ENCODE measurements around the gene DNAJB8.

DNAJB8 gene

DNA sequence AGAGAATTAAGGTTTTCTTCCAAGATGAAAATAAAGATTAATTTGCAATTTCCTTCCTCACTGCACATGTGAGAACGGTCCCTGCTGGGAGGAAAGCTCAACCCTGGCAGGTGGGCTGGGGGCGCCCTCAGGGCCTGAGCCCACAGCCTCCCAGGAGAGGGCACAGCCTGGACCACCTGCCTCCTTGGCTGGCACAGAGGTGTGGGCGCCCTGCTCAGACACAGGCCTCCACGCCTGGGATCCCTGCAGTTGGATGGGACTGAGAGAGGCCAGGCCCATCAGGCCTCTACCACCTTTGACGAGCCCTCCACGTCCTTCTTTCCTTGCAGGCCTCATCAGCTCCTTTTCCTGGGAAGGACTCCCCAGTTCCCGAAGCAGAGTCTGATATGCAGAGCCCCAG lies 46.4 kb downstream of the DNAJB8 start:
- no peak overlapping the region for H3K27ac ChIP-seq (ENCODE audit: low read length)
- H3K4me3 ChIP-seq (ENCODE audit: low read depth in 1 of 2, low read length in 2 of 2) = no peak overlapping the region
- H3K36me3 ChIP-seq (ENCODE audit: control insufficient read depth in 1 of 2, insufficient read depth in 2 of 2, low read length in 2 of 2) = no peaks in the 10 kb centered on the region
- no peaks in the 10 kb centered on the region for H3K9me3 ChIP-seq (ENCODE audit: control insufficient read depth in 1 of 2, low read length in 2 of 2)
- H3K27me3 ChIP-seq (ENCODE audit: low read depth, low read length) = no peaks in the 10 kb centered on the region
- no peaks in the 10 kb centered on the region for H3K4me1 ChIP-seq (ENCODE audit: control insufficient read depth in 1 of 2, insufficient read depth in 2 of 2, low read length in 2 of 2)

- H3K36me3 ChIP-seq (ENCODE audit: control insufficient read depth in 1 of 2, insufficient read depth in 2 of 2, low read length in 2 of 2) = no peaks in the 10 kb centered on the region
- no peaks in the 10 kb centered on the region for H3K9me3 ChIP-seq (ENCODE audit: control insufficient read depth in 1 of 2, low read length in 2 of 2)
- no peak overlapping the region for H3K27ac ChIP-seq (ENCODE audit: low read length)
- no peaks in the 10 kb centered on the region for H3K27me3 ChIP-seq (ENCODE audit: low read depth, low read length)
- no peak overlapping the region for H3K4me3 ChIP-seq (ENCODE audit: low read depth in 1 of 2, low read length in 2 of 2)
- no peaks in the 10 kb centered on the region for H3K4me1 ChIP-seq (ENCODE audit: control insufficient read depth in 1 of 2, insufficient read depth in 2 of 2, low read length in 2 of 2)
These were observed 47.4 kb downstream of the DNAJB8 start for GRCh38 chr3:128419311-128419710.

DNA sequence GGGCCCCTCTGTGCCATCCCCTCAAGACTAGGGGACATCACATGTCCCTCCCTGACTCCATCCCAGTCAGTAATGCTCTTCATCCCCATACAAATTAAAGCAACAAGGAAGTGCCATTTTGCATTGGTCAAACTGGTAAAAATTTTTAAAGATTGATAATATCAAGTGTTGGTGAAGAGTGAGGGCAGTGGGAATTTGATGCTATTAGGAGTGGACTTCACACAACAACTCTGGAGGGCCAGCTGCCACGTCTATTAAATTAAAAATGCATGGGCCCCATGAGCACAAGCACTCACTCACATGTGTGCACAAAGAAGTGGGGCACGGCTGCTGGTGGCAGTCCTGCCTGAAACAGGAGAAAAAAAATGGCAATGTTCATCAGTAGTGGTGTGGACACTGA lies 47.8 kb downstream of the DNAJB8 start:
- H3K27me3 ChIP-seq (ENCODE audit: low read depth, low read length) = no peaks in the 10 kb centered on the region
- H3K4me3 ChIP-seq (ENCODE audit: low read depth in 1 of 2, low read length in 2 of 2) = no peak overlapping the region
- H3K36me3 ChIP-seq (ENCODE audit: control insufficient read depth in 1 of 2, insufficient read depth in 2 of 2, low read length in 2 of 2) = no peaks in the 10 kb centered on the region
- H3K9me3 ChIP-seq (ENCODE audit: control insufficient read depth in 1 of 2, low read length in 2 of 2) = no peaks in the 10 kb centered on the region
- no peaks in the 10 kb centered on the region for H3K4me1 ChIP-seq (ENCODE audit: control insufficient read depth in 1 of 2, insufficient read depth in 2 of 2, low read length in 2 of 2)
- no peak overlapping the region for H3K27ac ChIP-seq (ENCODE audit: low read length)

GRCh38 chr3:128416578-128417211 lies 50.0 kb downstream of the DNAJB8 start:
- Histone ChIP-seq H3K27ac (ENCODE audit: low read length) (no peak overlapping the region), H3K27me3 (ENCODE audit: low read depth, low read length) (no peaks in the 10 kb centered on the region), H3K9me3 (ENCODE audit: control insufficient read depth in 1 of 2, low read length in 2 of 2) (no peaks in the 10 kb centered on the region), H3K4me1 (ENCODE audit: control insufficient read depth in 1 of 2, insufficient read depth in 2 of 2, low read length in 2 of 2) (no peaks in the 10 kb centered on the region), H3K36me3 (ENCODE audit: control insufficient read depth in 1 of 2, insufficient read depth in 2 of 2, low read length in 2 of 2) (no peaks in the 10 kb centered on the region), H3K4me3 (ENCODE audit: low read depth in 1 of 2, low read length in 2 of 2) (no peak overlapping the region)

DNA sequence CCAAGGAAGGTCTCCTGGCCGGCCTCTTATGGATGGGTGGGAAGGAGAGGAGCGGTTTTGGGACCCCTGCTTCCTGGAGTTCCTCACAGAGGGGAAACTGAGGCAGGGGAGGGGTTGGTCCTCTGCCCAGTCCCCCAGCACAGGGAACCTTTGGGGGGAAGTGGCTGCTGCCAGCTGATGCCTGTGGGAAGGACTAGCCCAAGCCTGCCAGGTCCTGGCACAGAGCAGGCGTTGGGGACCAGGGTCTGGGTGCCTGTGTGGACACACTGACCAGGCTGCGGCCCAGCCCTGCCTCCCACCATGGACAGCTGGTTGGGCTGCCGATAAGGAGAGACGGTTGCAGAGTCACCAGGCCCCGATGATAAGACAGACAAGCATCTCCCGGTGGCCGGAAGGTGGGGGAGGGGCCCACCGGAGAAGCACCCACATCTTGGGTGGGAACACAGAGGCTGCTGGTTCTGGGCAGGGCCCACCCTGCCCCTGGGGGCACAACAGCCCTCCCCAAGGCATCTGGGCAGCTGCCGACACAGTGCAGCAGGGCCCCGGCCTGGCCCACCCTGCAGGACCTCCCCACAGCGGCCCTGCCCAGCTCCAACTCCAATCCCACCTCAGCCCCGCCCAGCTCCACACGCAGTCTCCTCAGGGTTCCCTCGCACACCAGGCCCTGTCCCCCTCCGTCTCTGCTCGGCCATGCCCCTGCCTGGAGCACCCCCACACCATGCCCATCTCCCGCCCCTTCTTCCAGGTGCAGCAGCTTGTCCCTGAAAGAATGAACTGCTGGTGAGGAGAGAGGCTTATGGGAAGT lies 50.7 kb downstream of the DNAJB8 start:
- no peaks in the 10 kb centered on the region for H3K36me3 ChIP-seq (ENCODE audit: control insufficient read depth in 1 of 2, insufficient read depth in 2 of 2, low read length in 2 of 2)
- H3K4me1 ChIP-seq (ENCODE audit: control insufficient read depth in 1 of 2, insufficient read depth in 2 of 2, low read length in 2 of 2) = no peaks in the 10 kb centered on the region
- no peak overlapping the region for H3K27ac ChIP-seq (ENCODE audit: low read length)
- no peaks in the 10 kb centered on the region for H3K27me3 ChIP-seq (ENCODE audit: low read depth, low read length)
- H3K9me3 ChIP-seq (ENCODE audit: control insufficient read depth in 1 of 2, low read length in 2 of 2) = no peaks in the 10 kb centered on the region
- no peak overlapping the region for H3K4me3 ChIP-seq (ENCODE audit: low read depth in 1 of 2, low read length in 2 of 2)

DNA sequence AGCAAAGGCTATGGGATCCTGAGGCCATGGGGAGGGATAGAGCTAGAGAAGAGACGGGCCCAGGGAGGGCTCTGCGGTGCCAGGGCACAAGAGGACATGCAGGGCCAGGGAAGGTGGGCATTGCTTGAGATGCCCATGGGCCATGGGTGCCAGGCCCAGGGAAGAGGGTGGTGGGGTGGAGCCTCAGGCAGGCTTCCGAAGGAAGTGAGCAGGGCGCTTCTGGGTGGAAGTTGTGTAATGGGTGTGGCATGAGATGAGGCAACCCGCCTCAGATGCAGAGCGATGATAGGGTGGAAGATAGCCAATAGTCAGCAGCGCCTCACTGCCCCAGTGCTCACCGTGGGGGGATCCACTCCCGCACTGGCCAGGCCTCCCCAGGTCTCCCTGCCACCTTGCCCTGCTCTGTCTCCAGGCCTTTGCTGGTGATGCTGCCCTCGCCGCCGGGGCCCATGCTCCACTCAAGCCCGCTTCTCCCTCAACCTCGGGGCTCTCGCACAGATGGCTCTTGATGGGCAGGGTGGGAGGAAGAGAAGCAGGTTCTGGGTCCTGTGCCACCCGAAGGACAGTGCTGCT lies 51.4 kb downstream of the DNAJB8 start:
- Histone ChIP-seq H3K9me3 (ENCODE audit: control insufficient read depth in 1 of 2, low read length in 2 of 2) (no peaks in the 10 kb centered on the region), H3K27me3 (ENCODE audit: low read depth, low read length) (no peaks in the 10 kb centered on the region), H3K4me1 (ENCODE audit: control insufficient read depth in 1 of 2, insufficient read depth in 2 of 2, low read length in 2 of 2) (no peaks in the 10 kb centered on the region), H3K4me3 (ENCODE audit: low read depth in 1 of 2, low read length in 2 of 2) (no peak overlapping the region), H3K27ac (ENCODE audit: low read length) (no peak overlapping the region), H3K36me3 (ENCODE audit: control insufficient read depth in 1 of 2, insufficient read depth in 2 of 2, low read length in 2 of 2) (no peaks in the 10 kb centered on the region)

DNA sequence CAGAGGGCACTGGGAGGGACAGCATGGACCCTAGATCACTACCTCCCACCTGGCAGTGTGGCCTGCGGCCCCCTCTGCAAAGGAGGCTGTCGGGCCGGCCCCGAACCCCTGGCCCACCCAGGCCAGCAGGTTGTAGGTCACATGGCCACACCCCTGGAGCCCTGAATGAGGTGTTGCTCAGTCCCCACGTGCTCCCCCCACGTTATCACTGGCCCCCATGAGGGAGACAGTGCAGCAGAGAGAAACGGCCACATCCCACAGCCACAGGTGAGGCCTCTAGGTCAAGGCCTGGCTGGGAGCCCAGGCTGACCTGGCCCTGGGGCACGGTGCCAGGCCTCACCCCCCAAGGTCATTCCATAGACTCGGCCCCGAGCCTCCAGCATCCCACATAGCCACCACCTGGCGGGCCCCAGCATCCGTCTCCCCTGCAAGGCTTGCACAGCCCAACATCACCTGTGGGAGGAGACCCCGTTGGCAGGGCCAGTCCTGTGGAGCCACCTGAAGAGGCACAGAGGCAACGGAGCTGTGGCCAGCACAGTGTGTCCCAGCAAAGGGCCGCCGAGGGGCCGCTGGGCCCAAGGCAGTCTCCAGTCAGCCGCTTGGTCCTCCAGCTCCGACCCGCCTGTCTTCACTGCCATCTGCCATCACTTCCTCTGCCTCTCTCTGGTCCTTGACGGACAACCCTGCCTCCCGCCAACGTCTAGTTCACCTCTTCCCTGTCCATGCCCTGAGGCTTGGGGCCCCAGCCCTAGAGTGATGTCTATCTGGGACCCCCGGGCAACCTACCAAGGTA lies 53.1 kb downstream of the DNAJB8 start:
- Histone ChIP-seq H3K9me3 (ENCODE audit: control insufficient read depth in 1 of 2, low read length in 2 of 2) (no peaks in the 10 kb centered on the region), H3K27ac (ENCODE audit: low read length) (no peak overlapping the region), H3K4me3 (ENCODE audit: low read depth in 1 of 2, low read length in 2 of 2) (no peak overlapping the region), H3K4me1 (ENCODE audit: control insufficient read depth in 1 of 2, insufficient read depth in 2 of 2, low read length in 2 of 2) (no peaks in the 10 kb centered on the region), H3K36me3 (ENCODE audit: control insufficient read depth in 1 of 2, insufficient read depth in 2 of 2, low read length in 2 of 2) (no peaks in the 10 kb centered on the region), H3K27me3 (ENCODE audit: low read depth, low read length) (no peaks in the 10 kb centered on the region)

- no peaks in the 10 kb centered on the region for H3K27me3 ChIP-seq (ENCODE audit: low read depth, low read length)
- H3K36me3 ChIP-seq (ENCODE audit: control insufficient read depth in 1 of 2, insufficient read depth in 2 of 2, low read length in 2 of 2) = no peaks in the 10 kb centered on the region
- no peak overlapping the region for H3K4me3 ChIP-seq (ENCODE audit: low read depth in 1 of 2, low read length in 2 of 2)
- H3K27ac ChIP-seq (ENCODE audit: low read length) = no peak overlapping the region
- no peaks in the 10 kb centered on the region for H3K4me1 ChIP-seq (ENCODE audit: control insufficient read depth in 1 of 2, insufficient read depth in 2 of 2, low read length in 2 of 2)
- H3K9me3 ChIP-seq (ENCODE audit: control insufficient read depth in 1 of 2, low read length in 2 of 2) = no peaks in the 10 kb centered on the region
These were observed 53.7 kb downstream of the DNAJB8 start for GRCh38 chr3:128413003-128413370.

Measured in muscle layer of duodenum (tissue), 2 donors.